GM12892 (cell line): Measurements from ENCODE around the gene GADL1.

ENCODE experiments used
- DNase-seq: peaks from one replicate; pipeline ENCODE4 v3.0.0; 2011; ENCODE audit not compliant: insufficient read length
- FAIRE-seq: peaks from 2 replicates; lab custom pipeline; 2011; peaks lifted over from hg19 to GRCh38; lab: Jason Lieb, UNC
- POLR2A ChIP-seq: IDR thresholded peaks from 2 replicates; pipeline ENCODE4 v1.6.1; 2011; ENCODE audit warnings: low read depth, low read length, control low read depth
- POLR2AphosphoS5 ChIP-seq: IDR thresholded peaks from 2 replicates; pipeline ENCODE4 v1.6.1; 2011; ENCODE audit warnings: low read depth, low read length, control low read depth
- TAF1 ChIP-seq: IDR thresholded peaks from 2 replicates; pipeline ENCODE4 v1.6.1; 2011; ENCODE audit warnings: low read depth, mild to moderate bottlenecking, control low read depth, low read length, borderline replicate concordance

GADL1 gene

DNA sequence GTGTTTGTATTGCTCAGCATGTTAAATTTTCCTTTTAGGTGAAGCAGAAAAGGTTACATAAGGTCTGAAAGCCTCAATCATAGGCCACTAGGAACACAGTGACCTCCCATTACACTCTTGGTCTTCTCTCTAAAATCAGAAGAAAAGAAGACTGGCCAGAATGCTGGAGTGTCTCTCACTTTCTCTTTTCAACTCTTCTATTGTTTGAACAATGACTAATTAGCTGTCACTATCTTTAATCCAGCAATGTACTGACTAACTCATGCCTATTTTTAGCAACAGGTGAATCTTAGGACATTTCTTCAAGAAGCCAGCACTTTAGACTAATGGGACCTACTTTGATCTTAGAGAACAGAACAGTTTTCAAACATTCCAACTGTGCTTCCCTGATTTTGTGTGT lies 145.2 kb downstream of the GADL1 start:
- DNase-seq (no peak), FAIRE-seq (no peak)

DNA sequence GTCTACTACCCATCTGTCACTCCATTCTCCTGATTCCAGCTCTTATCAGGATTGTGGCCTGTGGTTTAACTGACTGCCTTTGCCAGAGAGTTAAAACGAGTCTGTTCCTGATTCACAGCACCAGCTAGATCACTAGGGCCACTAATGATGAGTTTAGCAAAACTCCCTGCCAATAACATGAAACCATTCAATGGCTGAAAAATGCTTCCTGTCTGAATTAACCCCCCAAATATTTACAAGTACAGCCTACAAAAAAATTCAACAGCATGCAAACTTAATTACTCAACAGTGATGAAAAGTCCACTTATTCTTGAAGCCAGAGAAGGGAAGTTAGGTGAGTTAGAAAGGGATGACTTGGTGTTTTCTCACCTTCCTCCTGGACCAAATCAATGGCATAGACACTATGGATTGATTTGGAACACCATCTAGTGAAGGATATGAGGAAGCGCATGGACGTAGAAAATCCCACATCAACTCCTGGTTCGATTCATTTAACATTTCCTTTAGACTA lies 146.6 kb downstream of the GADL1 start:
- DNase-seq: no peak
- no peak for FAIRE-seq

More for the DNA sequence above, 145.2 kb downstream of the GADL1 start:
- TF ChIP-seq POLR2AphosphoS5 (no peak), TAF1 (no peak), POLR2A (no peak)

DNA sequence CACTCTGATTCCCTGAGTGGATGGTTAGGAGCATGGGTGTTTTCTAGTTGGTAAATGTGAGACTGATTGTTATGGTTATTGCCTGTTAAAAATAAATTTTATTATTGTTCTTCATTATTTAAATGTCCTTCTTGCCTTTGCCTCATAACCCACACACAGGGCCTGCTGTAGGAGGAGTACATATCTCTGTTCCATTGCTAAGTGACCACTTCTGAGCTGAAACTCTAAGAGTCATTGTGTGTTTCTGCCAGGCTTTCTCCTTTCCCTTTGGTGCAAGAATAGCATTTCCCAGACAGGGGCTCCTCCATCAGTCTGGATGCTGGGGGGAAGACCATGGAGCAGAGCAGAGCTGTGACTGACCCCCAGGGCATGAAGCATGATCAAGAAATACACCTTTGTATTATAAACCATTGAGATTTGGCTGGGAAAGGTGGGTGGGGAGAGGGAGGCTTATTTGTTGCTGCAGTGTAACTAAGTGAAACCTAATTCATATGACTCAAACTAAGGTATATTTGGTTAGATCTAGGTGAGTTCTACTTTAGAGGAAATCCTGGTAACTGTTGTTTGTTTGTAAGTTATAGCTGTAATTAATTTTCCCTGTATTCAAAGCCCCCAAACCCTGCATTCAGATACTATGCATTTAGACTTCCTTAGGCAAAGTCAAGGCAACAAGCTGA lies 150.7 kb downstream of the GADL1 start:
- DNase-seq (no peak), FAIRE-seq (no peak)
- TF ChIP-seq TAF1 (no peak), POLR2A (no peak), POLR2AphosphoS5 (no peak)

More for the DNA sequence above, 146.6 kb downstream of the GADL1 start:
- no peak for TF ChIP-seq POLR2A

DNA sequence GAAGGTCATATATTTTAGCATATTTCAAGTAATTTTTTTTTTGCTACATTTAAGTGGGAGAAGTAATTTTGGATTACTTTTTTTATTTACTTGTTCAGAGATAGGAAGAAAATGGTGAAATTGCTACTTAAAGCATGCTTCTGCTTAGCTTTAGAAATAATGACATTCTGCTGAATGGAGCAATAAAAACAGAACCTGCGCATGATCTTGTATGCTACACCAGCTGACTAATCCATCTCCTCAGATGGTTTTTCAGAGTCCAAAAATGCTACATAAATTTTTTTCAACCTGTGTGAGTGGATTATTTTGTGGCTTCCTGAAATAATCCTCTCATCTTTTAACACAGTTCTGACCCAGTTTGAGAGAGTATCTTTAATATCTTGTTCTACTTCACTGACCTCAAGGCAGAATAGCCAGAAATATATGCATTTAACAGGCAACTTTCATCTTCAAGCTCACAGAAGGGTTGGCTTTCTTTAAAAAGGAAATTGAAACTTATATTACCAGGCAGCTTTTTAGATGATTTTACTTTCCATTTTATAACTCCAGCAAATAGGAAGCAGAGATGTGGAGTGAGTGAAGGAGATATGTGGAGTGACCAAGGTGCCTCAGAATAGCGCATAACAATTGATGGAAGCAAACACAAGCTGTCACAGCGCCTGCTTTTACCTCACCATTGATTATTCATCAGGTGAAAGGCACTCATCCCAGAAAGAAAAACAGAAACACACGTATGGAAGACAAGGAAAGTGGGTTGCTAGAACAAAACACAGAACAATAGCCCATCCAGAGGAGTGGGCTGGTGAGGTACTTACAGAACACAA lies 151.5 kb downstream of the GADL1 start:
- no peak for DNase-seq
- TF ChIP-seq POLR2A (no peak), TAF1 (no peak), POLR2AphosphoS5 (no peak)
- FAIRE-seq: no peak

DNA sequence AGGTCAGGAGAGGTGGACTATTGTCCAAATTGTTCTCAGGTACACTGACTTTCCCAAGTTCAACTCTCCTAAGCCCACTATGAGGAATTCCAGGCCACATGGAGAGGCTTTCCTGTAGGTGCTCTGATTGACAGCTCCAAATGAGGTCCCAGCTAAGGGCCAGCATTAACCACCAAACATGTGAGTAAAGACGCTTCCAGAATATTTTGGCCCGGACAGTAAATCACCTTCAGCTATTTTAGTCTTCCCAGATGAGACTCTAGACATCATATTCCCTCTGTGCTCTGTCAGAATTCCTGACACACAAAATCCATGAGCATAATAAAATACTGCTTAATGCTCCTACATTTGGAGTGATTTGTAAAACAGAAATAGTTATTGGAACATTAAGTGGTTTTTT lies 152.6 kb downstream of the GADL1 start:
- DNase-seq (no peak), FAIRE-seq (no peak)
- TF ChIP-seq POLR2A: no peak
- no peak for TF ChIP-seq POLR2AphosphoS5
- TF ChIP-seq TAF1: no peak

DNA sequence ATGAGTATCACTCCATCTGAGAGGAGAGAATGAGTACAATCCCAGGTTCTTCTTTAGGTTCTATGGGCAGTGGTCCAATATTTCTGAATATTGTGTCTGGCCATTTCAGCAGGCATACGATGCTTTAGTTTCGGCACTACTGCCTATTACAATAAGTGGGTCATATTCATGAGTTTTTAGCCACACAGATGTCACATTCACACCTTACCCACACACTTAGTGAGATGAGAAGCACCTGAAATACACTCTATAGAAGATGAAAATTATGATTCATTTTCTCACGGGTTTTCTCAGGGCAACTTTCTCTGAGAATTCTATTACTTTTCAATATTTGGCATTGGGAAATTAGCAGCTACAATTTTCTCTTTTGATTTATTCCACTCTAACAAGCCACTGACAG lies 155.9 kb downstream of the GADL1 start:
- no peak for FAIRE-seq

DNA sequence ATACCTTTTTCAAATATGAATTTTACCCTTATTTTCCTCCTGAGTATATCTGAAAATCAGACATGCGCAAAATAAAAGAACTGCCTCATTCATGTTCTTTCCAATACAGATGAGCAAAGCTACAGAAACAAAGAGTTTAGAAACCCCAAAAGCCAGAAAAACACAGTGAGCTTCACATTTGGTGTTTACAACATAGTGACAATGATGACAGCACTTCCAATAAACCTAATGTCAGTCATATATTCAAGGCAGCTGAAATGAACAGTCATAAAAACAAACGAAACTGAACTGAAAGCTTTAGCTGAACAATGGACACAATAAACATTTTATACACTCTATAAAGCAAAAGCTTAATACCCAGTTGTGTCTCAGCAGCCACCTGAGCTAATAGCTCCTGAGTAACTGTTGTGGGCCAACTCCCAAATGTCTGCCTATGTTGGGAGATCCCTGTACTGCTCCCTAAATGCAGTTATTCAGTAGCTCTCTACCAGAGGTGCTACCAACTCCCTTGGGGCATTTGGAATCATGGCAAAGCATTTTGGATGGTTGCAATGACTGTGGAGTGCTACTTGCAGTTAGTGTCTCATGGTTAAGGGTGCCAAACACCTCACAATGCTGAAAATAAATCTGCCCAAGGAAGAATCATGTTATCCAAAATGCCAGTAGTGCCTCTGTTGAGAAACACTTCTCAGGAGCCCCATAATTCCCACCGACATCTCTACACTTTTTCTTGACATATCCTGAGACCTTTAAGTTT lies 156.5 kb downstream of the GADL1 start:
- FAIRE-seq (no peak), DNase-seq (no peak)
- TF ChIP-seq POLR2A (no peak), POLR2AphosphoS5 (no peak), TAF1 (no peak)

More for the DNA sequence above, 155.9 kb downstream of the GADL1 start:
- TF ChIP-seq POLR2A: no peak
- TF ChIP-seq TAF1: no peak
- TF ChIP-seq POLR2AphosphoS5: no peak
- no peak for DNase-seq

DNA sequence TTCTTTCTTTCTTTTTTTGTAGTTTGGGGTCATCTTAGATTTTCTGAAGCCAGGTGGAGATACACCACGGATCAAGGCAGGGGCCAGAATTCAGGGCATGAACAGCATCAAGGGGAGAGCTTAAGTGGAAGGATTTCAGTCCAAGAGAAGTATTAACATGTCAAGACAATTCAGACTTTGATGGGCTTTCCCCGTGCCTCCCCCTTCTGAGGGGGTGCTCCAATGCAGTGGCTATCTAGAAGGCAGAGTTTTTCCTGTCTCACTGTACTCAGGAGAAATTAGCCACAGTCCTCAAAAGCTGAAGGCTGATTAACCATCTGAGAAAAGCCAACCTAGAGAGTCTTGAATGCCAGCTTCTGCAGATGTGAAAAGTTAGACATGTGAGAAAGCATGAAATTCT lies 160.8 kb downstream of the GADL1 start:
- DNase-seq: no peak
- no peak for FAIRE-seq
- TF ChIP-seq POLR2AphosphoS5 (no peak), POLR2A (no peak), TAF1 (no peak)

DNA sequence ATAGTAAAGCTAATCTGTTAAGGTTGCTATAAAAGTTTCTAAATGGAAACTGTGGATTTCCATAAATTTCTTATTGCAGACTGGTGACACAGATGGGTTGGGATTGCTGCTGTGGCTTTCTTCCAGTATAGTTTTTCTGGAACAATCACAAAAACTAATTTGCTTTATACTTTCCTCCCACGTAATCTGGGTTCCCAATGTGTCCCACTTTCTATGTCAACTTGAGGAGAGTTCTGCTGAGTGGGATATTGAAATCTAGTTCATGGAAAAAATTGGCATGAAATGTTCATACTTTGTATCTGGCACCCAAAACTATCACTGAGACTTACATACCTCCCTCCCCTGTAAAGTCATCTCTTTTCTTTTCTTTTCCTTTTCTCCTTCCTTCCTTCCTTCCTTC lies 161.3 kb downstream of the GADL1 start:
- TF ChIP-seq POLR2AphosphoS5 (no peak), TAF1 (no peak)
- DNase-seq (no peak), FAIRE-seq (no peak)

DNA sequence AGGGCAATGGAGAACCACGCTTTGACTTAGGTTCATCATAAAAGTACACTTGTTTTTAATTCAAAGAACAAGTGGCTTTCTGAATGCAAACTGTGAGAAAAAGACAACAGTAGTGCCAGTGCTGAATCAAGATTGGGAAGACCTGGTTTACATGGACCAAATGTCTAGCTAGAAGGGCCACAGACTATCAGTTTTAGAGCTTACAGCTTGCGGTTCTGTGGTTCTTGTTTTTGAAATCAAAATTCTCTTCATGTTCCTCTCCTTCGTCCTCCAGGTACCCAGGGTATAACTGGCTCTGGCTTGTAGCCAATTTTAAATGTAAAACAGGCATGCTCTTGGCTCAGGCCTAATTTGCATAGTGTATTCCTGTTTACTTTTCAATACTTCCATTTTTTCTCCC lies 163.5 kb downstream of the GADL1 start:
- TF ChIP-seq POLR2AphosphoS5: no peak
- no peak for TF ChIP-seq POLR2A
- no peak for TF ChIP-seq TAF1
- FAIRE-seq (no peak), DNase-seq (no peak)

DNA sequence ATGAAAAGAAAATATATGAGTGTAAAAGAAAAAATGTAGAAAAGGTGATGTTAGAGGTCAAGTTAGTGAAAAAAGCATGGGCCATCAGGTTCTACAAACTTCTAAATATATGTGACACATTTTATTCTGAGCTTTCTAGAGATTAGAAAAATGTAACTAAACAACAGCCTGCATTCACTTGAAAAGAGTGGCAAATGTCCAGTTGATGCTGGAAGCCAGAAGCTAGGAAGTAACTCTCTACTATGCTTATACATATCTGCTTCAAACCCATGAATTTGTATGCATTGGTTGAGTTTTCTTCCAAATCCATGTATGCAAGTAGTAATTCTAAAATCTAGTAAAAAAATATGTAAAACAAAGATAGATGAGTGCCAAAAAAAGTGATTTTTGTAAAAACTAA lies 164.5 kb downstream of the GADL1 start:
- no peak for TF ChIP-seq TAF1
- no peak for TF ChIP-seq POLR2A
- TF ChIP-seq POLR2AphosphoS5: no peak
- no peak for FAIRE-seq
- no peak for DNase-seq
